Prostate gland (tissue), 2 donors: Measurements from ENCODE around the gene CNMD. TPM values are rescaled to one million over a fixed set of nuclear protein-coding genes. Genes with fewer than 3 reads are reported as not detected.
A peak's percentile ranks its signal among the peaks of the same experiment; 100 is the strongest.

Experiments
- DNase-seq: peaks from one replicate; pipeline ENCODE4 v3.0.0-alpha.2; 2019; ENCODE audit warnings: low spot score
- H3K27ac ChIP-seq, 2 donors: fragments of 200-600 bp; sonication (generic); 2 replicates each; pipeline ENCODE4 v1.5.1; 2017 to 2019
- H3K27me3 ChIP-seq: fragments of 200-600 bp; sonication (generic); replicated peaks from 2 replicates; pipeline ENCODE4 v1.5.1; 2019; ENCODE audit not compliant: insufficient read depth
- H3K36me3 ChIP-seq, 2 donors: fragments of 200-600 bp; sonication (generic); 1 replicate in 1 of 2; 2 replicates in 1 of 2; pipeline versions ENCODE4 v1.5.1 to v1.8.1; 2017 to 2019
- H3K4me1 ChIP-seq: fragments of 200-600 bp; sonication (generic); replicated peaks from 2 replicates; pipeline ENCODE4 v1.5.1; 2019
- H3K4me3 ChIP-seq, 2 donors: fragments of 200-600 bp; sonication (generic); 2 replicates each; pipeline ENCODE4 v1.5.1; 2017 to 2019
- H3K9me3 ChIP-seq: fragments of 200-600 bp; sonication (generic); 2 replicates; pipeline ENCODE4 v1.5.1; 2017
- POLR2A ChIP-seq: fragments of 450-650 bp; IDR thresholded peaks from one replicate; pipeline ENCODE4 v1.6.1; 2016; ENCODE audit warnings: antibody characterized with exemption, mild to moderate bottlenecking
- POLR2AphosphoS5 ChIP-seq: sonication (generic); formaldehyde crosslinking; IDR thresholded peaks from one replicate; pipeline ENCODE4 v1.6.1; 2017; ENCODE audit warnings: antibody characterized with exemption
- WGBS: methylation state at CpG from one replicate; pipeline ENCODE4 v1.1.5; 2018; 5-methylcytosine and 5-hydroxymethylcytosine counted together
- intact Hi-C: fragments of 100-400 bp; cut with DNase I; formaldehyde crosslinking; loops from one replicate; pipeline ENCODE4 v1.14.2; 2022
- total RNA-seq, 2 donors: library from RNA; depleted of rRNA; stranded (reverse); fragments of >200 nt; gene quantifications; one replicate each; pipeline ENCODE4 v1.1.0, GENCODE V29; 2016
- TF ChIP-seq, protein P1 (sequence below), 4 experiments: fragments of 200-600 bp in 2 of 4; fragments of 450-650 bp in 2 of 4; sonication (generic) in 2 of 4; IDR thresholded peaks; 1 replicate in 3 of 4; 2 replicates in 1 of 4; pipeline ENCODE4 v1.5.1; 2016 to 2019; ENCODE audit warnings: antibody characterized with exemption in 4 of 4, mild to moderate bottlenecking in 2 of 4, moderate library complexity in 2 of 4

The CNMD gene
- total RNA-seq: 1 to 10 TPM in 1 of 2 donors, not detected in 1; 5.6 TPM

DNA sequence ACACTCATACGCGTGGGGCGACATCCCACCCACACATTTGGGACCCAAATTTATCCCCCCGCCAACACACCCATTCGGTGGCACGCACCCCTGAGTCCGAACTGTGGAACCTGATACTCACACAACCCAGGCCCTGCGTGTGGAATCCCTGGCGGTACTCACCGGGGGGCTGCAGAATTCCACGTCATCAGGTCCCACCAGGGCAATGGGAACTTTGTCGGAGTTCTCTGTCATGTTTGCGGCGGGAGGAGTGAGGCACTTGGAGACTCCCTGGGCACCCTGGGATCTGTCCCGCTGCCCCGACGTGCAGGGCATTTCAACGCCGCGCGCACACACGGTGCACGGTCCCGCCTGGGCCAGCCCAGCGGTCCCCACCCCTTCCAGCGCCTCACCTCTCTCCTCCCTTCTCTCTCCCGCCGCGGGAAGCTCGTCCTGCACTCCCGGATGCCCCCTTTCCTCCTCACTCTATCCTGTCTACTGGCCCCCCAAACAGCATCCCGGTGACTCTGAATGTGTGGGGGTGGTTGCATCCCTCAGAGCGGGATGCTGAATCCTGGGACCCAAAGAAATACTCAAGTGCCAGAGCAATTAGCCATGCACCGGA, at the start of gene CNMD:
TSS of gene CNMD (minus strand) at position 353 of the 604 bp plus-strand sequence. CDS start at position 234, 119 bp downstream.
- Histone ChIP-seq H3K9me3 (no peaks in the 10 kb centered on the region), H3K27me3 (no peaks in the 10 kb centered on the region)

DNA sequence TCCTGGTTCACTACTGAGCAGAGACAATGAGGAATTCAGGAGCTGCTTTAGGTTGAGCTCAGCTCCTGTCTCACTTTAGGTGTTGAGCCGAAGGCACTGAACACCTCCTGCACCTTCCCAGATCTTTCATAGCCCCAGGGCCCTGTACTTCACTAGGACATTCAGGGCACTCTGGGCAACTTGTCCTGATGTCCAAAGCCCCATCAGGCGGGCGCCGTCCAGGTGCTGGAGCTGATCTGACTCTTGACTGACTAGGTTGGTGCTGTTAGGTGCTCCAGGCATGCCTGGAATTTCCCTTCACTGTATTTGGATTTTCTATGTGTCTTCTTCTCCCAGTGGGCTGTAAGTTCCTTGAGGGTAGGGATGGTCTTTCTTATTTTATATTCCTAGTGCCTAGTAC, 48.4 kb upstream of the CNMD start:
- intact Hi-C loops: no loop called here
- Histone ChIP-seq H3K9me3 (no peaks in the 10 kb centered on the region), H3K36me3 (no peaks in the 10 kb centered on the region), H3K4me1 (no peaks in the 10 kb centered on the region), H3K27ac (no peak overlapping the region), H3K4me3 (no peak overlapping the region), H3K27me3 (no peaks in the 10 kb centered on the region)
- TF ChIP-seq POLR2A: no peak
- TF ChIP-seq, protein P1, sequence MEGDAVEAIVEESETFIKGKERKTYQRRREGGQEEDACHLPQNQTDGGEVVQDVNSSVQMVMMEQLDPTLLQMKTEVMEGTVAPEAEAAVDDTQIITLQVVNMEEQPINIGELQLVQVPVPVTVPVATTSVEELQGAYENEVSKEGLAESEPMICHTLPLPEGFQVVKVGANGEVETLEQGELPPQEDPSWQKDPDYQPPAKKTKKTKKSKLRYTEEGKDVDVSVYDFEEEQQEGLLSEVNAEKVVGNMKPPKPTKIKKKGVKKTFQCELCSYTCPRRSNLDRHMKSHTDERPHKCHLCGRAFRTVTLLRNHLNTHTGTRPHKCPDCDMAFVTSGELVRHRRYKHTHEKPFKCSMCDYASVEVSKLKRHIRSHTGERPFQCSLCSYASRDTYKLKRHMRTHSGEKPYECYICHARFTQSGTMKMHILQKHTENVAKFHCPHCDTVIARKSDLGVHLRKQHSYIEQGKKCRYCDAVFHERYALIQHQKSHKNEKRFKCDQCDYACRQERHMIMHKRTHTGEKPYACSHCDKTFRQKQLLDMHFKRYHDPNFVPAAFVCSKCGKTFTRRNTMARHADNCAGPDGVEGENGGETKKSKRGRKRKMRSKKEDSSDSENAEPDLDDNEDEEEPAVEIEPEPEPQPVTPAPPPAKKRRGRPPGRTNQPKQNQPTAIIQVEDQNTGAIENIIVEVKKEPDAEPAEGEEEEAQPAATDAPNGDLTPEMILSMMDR (IDR thresholded peaks at IDR 0.05): no peak
- no peak for TF ChIP-seq POLR2AphosphoS5
- WGBS: 46% methylated on average over 4 of the region's 4 CpGs
- no peak for DNase-seq

More for the DNA sequence above, at the start of gene CNMD:
- intact Hi-C loops: no loop called here
- H3K4me3 ChIP-seq: peak within 1 kb of the TSS; percentile 23 to 36
- no peak within 1 kb of the TSS for H3K27ac ChIP-seq
- DNase-seq: no peak
- no peaks in the 10 kb centered on the region for H3K36me3 ChIP-seq
- WGBS: 6% methylated on average over 33 of the region's 34 CpGs
- TF ChIP-seq POLR2A (no peak), POLR2AphosphoS5 (no peak)
- TF ChIP-seq, protein P1 (IDR thresholded peaks at IDR 0.05): no peak
- H3K4me1 ChIP-seq: no peaks in the 10 kb centered on the region

DNA sequence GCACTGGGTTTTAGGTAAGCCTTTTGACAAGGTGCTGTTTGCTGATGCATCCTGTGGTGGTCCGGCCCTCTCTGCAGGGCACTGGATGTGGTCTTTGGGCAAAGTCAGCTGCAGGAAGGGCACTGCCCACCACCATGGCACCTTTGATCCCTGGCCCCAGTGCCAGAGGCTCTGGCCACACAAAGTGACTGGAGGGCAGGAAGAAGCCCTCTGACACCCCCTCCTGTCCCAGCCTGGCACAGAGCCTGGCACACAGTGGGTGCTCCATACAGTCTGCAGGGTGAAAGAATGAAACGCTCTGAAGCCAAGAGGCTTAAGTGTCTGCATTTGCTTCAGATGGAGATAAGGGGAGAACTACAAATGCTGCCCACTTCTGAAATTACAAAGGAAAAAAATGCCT, 47.6 kb upstream of the CNMD start:
- TF ChIP-seq, protein P1 (IDR thresholded peaks at IDR 0.05): no peak
- TF ChIP-seq POLR2A (no peak), POLR2AphosphoS5 (no peak)
- H3K27ac ChIP-seq: no peak overlapping the region
- no peak overlapping the region for H3K4me3 ChIP-seq
- no peaks in the 10 kb centered on the region for H3K9me3 ChIP-seq
- no peak for DNase-seq
- no peaks in the 10 kb centered on the region for H3K4me1 ChIP-seq
- 78% methylated on average over 2 of the region's 2 CpGs for WGBS
- no peaks in the 10 kb centered on the region for H3K36me3 ChIP-seq
- intact Hi-C loops: no loop called here
- no peaks in the 10 kb centered on the region for H3K27me3 ChIP-seq

DNA sequence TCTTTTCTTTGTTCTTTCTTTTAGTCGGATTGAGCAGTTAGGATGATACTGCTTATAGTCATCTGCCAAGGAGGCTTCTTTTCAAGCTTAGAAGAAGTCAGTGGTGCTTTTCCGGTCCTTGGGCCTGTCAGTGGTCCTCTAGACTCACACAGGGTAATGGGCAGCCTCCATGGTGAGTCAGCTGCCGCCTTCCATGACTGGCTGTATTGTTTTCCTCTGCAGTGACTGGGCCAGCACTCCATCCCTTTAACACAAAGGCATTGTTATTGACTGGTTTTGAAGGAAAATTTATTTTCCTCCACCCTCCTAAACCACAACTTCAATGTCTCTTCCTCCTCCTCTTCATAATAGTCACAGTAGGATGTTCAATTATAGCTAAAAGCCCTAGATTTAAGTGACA, 47.1 kb upstream of the CNMD start:
- no peaks in the 10 kb centered on the region for H3K9me3 ChIP-seq
- intact Hi-C loops: no loop called here
- no peaks in the 10 kb centered on the region for H3K4me1 ChIP-seq
- WGBS: 75% methylated on average over 3 of the region's 3 CpGs
- TF ChIP-seq POLR2A (no peak), POLR2AphosphoS5 (no peak)
- TF ChIP-seq, protein P1 (IDR thresholded peaks at IDR 0.05): no peak
- no peaks in the 10 kb centered on the region for H3K36me3 ChIP-seq
- no peak overlapping the region for H3K4me3 ChIP-seq
- H3K27ac ChIP-seq: no peak overlapping the region
- H3K27me3 ChIP-seq: no peaks in the 10 kb centered on the region
- DNase-seq: no peak

DNA sequence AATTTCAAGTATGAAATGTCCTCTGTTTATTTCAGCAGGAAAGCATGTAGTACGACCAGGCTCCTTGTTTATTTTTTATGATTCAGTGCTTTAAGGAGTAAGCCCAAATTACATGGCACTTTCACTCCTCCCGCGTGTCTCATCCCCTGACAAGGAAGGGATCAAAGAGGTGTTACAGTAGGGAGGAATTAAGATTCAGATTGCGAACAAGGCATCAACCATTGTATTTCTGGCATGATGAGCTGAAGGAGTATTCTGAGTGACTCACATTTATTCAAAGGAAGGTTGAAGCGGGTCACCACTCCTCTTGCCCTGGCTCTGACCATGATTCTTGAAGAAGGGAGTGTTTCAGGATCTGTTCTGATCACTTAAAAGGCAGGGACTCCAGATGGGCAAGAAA, 46.1 kb upstream of the CNMD start:
- Histone ChIP-seq H3K27ac (no peak overlapping the region), H3K27me3 (no peaks in the 10 kb centered on the region), H3K4me3 (no peak overlapping the region), H3K9me3 (no peaks in the 10 kb centered on the region), H3K4me1 (no peaks in the 10 kb centered on the region), H3K36me3 (no peaks in the 10 kb centered on the region)
- intact Hi-C loops: no loop called here
- no peak for DNase-seq
- no peak for TF ChIP-seq POLR2A
- 66% methylated on average over 5 of the region's 5 CpGs for WGBS
